ENCODE measurements around the gene TWF2.

The TWF2 gene

DNA sequence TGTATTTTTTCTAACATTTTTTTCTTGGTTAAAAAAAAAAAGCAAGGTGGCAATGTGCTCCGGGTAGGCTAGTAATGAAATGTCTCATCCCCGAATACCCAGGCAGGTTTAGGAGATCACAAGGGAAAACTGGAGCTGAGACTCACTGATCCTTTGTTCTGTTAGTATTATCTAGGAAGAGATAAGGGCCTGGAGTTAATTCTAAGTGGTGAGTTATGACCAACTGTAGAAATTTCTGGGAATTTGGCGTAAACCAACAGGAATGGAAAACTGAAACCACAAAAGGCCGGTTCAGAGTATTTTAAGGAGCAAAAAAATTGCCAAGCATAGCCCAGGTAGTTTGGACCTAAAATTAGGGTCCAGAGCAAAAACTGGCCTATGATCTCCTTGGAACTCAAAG is 19.0 kb upstream of the TWF2 start:
- DNase-seq (ENCODE audit: low read depth in 2 of 2), result no peak

- DNase-seq (ENCODE audit: low read depth in 2 of 2), result no peak
These were observed 17.7 kb upstream of the TWF2 start for GRCh38 chr3:52256622-52257021.

DNA sequence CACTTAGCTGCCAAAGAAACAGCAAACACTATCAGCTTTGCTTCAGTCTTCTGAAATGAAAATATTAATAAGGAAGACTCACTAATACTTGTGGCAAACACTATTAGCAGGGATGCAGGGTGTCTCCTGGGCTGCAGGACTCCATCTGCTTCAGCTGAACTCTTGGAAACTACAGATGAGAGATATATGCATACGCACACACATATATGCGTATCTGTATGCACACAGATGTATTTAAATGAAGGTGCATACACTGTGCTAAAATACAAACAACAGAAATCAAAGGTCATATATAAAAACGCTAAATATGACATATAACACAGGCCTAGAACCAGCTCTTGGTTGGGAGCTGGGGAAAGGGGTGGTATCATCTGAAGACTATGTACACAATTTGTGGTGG is 17.2 kb upstream of the TWF2 start:
- DNase-seq (ENCODE audit: low read depth in 2 of 2), result no peak

DNA sequence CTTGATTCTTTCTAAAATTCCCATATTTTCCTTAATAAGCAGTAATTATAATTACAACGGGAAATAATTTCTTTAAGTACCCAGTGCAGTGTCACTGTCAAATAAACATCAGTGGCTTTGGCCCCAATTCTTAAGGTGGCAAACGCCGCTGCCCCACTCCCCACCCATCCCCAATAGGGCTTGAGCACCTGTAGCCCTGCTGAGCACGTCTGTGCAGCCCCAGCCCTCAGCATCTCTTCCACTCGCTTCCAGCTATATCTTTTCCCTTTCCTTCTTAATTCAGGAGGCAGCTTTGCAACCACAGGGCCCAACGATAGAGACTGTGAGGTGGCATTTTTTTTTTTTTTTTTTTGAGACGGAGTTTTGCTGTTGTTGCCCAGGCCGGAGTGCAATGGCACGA is 15.7 kb upstream of the TWF2 start:
- DNase-seq (ENCODE audit: low read depth in 2 of 2), result no peak

DNA sequence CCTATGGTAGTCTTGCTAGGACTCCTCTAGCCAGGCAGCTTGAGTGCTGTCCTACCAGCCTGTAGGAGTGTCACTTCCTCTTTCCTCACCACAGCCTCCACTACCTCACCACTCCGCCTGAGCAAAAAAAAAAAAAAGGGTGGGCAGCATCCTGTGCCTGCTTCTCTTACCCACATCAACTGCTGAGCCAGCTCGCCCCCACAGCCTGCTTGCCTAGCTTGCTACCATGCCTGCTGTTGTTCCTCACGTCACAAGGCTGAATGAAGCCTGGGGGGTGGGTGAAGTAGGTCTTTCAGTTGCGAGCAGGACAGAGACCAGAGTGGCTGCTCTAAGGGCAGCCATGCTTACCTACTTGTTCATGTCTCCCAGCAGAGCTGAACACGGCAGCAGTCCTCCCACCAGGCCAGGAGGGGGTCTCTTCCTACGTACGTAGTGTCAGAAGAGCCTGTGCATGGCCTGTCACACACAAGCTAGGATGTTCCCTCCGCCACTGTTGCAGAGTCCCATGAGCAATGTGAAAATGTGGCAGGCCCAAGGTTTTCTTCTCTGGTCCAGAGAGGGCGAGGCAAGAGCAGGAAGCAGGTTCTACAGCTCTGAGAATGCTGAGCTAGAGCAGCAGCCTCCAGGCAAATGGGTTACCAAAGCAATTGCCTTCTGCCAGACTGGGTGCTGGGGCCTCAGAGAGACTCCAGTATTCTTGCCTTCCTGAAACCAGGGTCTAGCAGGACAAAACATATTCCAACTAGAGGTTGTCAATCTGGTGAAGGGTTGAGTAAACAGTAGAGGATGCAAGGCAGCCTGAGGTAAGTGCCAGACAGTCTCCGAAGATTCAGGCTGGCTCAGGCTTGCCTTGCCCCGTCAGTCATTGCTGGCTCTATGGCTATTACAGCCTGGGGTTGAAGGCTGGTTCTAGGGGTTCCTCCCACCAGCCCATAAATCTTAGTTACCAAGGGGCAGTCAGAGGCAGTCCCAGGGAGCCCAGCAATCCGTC is 14.7 kb upstream of the TWF2 start:
- peak in 1 of 2 donors; percentile 60 for DNase-seq (ENCODE audit: low read depth in 2 of 2)

GRCh38 chr3:52250122-52250521 is 11.2 kb upstream of the TWF2 start:
- no peak for DNase-seq (ENCODE audit: low read depth in 2 of 2)

GRCh38 chr3:52249683-52250082 is 10.7 kb upstream of the TWF2 start:
- DNase-seq (ENCODE audit: low read depth in 2 of 2), result no peak

DNA sequence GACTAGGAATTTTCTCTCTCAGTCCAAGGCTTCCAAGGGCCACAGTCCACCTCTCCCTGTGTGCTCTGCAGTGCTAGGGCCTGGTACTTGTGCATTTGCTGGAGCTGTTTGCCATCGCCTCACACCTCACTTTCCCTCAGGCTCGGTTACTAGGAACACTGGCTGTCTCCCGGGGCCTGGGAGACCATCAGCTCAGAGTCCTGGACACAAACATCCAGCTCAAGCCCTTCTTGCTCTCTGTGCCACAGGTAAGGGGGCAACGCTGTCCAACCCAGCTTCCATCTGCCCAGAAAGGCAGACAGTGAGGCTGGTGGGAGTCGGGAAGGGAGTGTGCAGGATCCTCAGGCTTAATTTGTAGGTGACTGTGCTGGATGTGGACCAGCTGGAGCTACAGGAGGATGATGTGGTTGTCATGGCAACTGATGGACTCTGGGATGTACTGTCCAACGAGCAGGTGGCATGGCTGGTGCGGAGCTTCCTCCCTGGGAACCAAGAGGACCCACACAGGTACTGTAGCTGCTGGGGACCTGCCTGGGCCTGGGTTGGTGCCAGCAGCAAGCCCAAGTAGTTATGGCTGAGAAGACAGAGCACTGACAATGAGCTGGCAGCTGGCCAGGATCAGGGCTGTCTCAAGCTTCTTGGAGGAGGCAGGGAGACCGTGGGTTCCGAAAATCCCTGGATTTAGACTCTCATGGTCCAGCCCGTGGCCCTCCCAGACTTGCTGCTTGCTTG is 10.0 kb upstream of the TWF2 start:
- no peak for DNase-seq (ENCODE audit: low read depth in 2 of 2)

GRCh38 chr3:52248165-52248541 is 9.2 kb upstream of the TWF2 start:
- DNase-seq (ENCODE audit: low read depth in 2 of 2), result no peak

DNA sequence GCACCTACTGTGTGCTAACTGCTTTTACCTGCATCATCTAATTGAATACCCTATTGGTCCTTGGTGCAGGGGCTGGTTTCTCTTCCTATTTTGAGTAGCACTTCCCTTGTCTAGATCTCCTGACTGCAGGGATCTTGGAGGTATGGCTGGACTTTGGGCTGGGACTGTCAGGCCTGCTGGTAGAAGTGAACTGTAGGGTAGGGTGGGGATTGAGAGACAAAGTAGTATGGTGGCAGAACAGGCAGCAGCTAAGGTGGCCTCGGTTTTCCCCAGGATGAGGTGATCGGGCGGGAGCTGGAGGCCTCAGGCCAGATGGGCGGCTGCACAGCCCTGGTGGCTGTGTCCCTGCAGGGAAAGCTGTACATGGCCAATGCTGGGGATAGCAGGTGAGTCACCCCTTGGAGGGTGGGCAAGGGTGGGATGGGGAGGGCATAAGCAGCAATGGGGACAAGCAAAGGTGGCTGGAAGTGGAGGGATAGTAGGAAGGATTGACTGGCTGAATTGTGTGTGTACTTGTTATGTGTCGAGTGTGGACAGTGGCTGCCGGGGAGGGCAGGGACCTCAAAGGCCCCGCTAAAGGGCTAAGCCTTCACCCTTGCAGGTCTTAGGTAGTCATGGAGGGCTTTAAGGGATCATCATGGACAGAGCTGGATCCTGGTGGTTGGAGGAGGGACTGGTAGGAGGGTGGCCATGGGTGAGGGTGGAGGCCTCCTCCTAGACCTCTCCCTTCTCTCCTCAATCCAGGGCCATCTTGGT is 8.6 kb upstream of the TWF2 start:
- no peak for DNase-seq (ENCODE audit: low read depth in 2 of 2)

GRCh38 chr3:52246728-52247408 is 7.9 kb upstream of the TWF2 start:
- DNase-seq (ENCODE audit: low read depth in 2 of 2), result no peak

DNA sequence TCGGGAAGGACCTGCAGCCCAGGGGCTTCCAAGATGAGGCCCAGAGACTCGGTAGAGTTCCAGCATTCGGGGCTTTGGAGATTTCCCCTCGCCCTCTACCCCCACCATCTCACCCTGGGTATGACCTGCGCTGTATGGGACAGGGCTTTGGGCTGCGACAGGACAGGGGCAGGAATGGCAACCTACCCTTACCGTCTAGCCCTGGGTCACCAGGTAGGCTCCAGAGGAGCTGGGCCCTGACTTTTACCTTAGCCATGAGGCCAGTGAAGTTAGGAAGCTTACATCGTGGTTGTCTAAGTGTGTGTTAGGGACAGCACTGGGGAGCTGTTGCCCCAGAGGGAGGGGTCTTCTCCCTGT is 7.3 kb upstream of the TWF2 start:
- no peak for DNase-seq (ENCODE audit: low read depth in 2 of 2)

DNA sequence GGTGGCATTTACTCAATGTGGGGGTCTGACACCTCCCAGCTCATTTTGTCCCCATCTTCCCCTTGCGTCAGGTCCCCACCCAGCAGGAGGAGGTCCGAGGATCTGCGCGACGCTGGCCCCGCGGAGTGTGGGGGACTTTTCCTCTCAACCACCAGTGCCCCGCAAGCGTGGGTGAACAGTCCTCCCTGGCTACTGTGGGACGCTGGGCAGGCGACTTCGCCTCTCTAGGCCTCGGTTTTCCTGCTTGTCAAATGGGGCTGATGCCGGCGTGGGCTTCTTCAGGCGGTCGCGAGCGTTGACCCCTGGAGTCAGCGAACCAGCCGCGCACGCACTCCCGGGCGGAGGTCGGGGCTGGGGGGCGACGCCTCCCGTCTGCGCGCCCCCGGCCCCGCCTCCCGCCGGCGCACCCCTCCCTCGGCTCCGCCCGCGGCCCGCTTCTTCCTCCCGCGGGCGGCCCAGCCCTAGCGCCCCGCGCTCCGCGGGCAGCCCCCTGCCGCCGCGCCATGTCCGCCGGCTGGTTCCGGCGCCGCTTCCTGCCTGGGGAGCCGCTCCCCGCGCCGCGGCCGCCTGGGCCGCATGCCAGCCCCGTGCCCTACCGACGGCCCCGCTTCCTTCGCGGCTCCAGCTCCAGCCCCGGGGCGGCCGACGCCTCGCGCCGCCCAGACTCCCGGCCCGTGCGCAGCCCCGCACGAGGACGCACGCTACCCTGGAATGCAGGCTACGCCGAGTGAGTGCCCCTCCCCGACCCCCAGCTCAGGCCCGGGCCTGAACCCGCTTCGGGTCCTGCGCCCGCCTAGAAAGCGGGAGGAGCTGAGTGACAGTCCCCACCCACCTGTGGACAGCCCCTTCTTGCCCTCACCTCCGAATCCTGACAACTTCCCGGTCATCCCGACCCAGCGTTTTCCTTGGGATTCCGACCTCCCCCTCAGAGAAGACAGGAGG is 6.6 kb upstream of the TWF2 start, which contains the start of gene PPM1M:
PPM1M (plus strand) TSS at position 438 of the 942 bp plus-strand sequence; CDS start at position 504, 66 bp downstream.
- DNase-seq (ENCODE audit: low read depth in 2 of 2), result no peak

DNA sequence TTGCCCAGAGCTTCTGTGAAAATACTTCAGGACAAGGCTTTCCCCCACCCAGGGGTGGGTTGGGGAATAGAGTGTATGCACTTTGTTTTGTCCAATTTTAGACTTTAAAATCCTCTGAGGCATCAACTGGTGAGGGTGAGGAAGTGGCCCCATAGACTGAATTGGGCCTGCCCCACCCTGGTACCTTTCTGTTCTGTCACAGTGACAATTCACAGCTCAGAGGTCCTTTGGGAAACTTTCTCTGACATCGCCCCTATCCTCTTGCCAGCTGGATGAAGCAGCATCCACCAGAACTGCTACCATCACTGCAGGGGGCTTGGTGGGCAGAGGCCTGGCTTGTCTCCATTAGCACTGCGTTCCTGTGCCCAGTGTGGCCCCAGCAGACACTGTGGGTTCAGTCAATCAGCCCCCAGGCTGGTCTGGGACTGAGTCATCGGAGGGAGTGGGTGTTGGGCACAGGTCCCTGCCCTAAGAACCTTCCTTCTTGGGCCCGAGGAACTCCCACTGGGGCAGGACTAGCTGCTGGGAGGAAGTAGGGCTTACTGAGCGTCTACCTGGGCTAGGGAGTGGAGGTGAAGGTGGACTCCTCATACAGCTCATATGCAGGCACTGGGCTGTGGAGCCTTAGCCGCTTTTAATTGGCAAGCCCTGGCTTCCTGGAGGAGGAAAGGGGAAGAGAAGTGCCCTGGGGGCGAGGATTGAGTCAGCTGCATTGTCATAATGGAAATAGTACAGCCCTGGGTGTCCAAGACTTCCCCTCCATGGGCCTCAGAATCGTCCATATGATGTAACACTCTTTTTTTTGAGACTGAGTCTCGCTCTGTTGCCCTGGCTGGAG is 5.1 kb upstream of the TWF2 start:
- no peak for DNase-seq (ENCODE audit: low read depth in 2 of 2)

DNA sequence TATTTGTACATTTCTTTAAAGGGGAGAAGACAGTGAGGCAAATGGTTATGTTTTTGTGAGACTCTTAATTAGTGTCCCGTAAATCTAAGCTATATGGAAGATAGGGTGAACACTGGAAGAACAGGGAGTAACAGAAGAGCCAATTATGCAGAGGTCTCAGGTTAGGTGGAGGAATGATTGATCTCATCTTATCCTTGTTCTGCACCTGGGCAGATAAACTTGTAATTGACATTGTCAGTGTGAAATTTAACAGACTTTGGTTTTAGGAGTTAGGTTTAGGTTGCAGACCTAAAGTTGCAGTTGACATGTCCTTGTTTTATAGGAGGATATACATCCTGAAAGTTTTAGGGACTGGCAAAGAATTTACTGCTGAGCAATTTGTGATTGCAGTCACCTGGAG is 3.1 kb upstream of the TWF2 start:
- no peak for DNase-seq (ENCODE audit: low read depth in 2 of 2)

- DNase-seq (ENCODE audit: low read depth in 2 of 2), result no peak
These were observed 2.0 kb upstream of the TWF2 start for GRCh38 chr3:52240886-52241370.

GRCh38 chr3:52240059-52240885 is 1.3 kb upstream of the TWF2 start:
- DNase-seq (ENCODE audit: low read depth in 2 of 2), result no peak

GRCh38 chr3:52238193-52238760 is 681 bp downstream of the TWF2 start:
- DNase-seq (ENCODE audit: low read depth in 2 of 2), result no peak

Measured in stimulated activated CD8-positive, alpha-beta memory T cell treated with anti-CD3 and anti-CD28 coated beads, Interleukin-7, amount 100 ng/mL, for 1 hour (primary cell).